Mesangial cell (primary cell): ENCODE data around the gene AP1G1. TPM values are rescaled to one million over a fixed set of nuclear protein-coding genes. Genes with fewer than 3 reads are reported as not detected.

Experiments
- total RNA-seq: library from RNA; depleted of rRNA; stranded (reverse); fragments of >200 nt; gene quantifications from 2 replicates; pipeline ENCODE4 v1.2.3, GENCODE V29; 2015

Gene AP1G1
- total RNA-seq = 48.9 and 62.6 TPM in 2 replicates

GRCh38 chr16:71808593-71809459, at the start of gene AP1G1:
Gene AP1G1, minus strand, starts transcription at chr16:71808834. Its CDS starts 19,355 bp downstream, at chr16:71789479.

DNA sequence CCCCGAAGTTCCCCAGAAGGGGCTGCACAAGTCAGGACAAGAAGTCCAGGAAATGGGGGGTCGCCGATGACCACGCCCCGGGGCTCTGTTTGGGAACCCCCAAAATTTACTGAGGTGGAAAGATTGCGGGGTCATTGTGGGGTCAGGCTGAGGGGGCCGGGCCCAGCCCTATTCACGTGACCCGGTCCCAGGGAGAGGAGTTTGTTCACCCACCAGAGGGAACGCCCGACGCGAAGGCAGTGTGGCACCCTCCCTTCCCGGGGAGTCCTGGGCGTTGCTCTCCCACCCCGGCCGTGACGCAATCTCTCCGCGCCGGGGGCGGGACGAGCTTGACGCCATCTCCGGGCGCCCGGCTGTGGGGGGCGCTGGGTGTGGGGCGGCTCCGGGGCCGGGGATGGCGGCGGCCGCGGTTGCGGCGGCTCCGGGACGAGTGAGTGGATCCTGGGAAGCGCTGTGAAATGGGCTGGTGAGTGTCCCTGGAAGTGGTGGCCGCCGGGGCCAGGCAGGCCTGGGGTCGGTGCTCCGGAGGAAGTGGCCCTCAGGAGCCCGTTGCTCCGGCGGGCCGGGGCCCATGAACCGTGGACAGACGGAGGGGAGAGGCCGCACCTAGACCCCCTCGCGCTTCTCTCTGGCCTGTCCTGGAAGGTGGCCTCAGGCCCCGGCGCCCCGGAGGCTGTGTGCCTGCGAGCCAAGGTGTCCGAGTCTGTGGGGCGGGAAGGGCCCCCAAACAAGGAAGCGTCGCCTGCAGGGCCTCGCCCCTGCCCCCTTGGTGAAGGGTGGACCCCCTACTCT, 37.2 kb upstream of the AP1G1 start, which contains the start of gene ATXN1L:
Gene ATXN1L, plus strand, starts transcription at position 338 of the 792 bp plus-strand sequence. CDS start 3,765 bp downstream, outside the sequence.

GRCh38 chr16:71724320-71724751, 84.3 kb downstream of the AP1G1 start, which contains the start of gene PHLPP2:
Gene PHLPP2, minus strand, starts transcription at chr16:71724701. Its CDS starts 9,906 bp downstream, at chr16:71714795.

Other genes starting within 250 kb of the AP1G1 start
- gene TAT, start 231.7 kb downstream of the AP1G1 start, total RNA-seq = not detected in 2 replicates
- gene MARVELD3, start 182.7 kb downstream of the AP1G1 start, total RNA-seq = 0.63 TPM in 1 of 2 replicates, not detected in the other
- 6.0 and 7.2 TPM in 2 replicates for gene PHLPP2, start 84.1 kb downstream of the AP1G1 start, total RNA-seq
- 9.9 and 18.6 TPM in 2 replicates for gene ATXN1L, start 37.1 kb upstream of the AP1G1 start, total RNA-seq
- 2.9 and 6.1 TPM in 2 replicates for gene ZNF821, start 75.3 kb upstream of the AP1G1 start, total RNA-seq
- gene IST1, start 86.7 kb upstream of the AP1G1 start, total RNA-seq = 93.4 and 120 TPM in 2 replicates
- gene PKD1L3, start 191.6 kb upstream of the AP1G1 start, total RNA-seq = under 0.01 TPM in 1 of 2 replicates, not detected in the other
- 5.1 and 7.0 TPM in 2 replicates for gene DHODH, start 199.9 kb upstream of the AP1G1 start, total RNA-seq
- gene HP, start 245.7 kb upstream of the AP1G1 start, total RNA-seq = not detected in 2 replicates